ENCODE results near the gene MS4A5.
"Not testable (repeated sequence)": the region's sequence is repeated elsewhere in the genome, so short reads cannot be mapped to it uniquely, and the experiment has no call there.

MS4A5 gene, protein sequence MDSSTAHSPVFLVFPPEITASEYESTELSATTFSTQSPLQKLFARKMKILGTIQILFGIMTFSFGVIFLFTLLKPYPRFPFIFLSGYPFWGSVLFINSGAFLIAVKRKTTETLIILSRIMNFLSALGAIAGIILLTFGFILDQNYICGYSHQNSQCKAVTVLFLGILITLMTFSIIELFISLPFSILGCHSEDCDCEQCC

DNA sequence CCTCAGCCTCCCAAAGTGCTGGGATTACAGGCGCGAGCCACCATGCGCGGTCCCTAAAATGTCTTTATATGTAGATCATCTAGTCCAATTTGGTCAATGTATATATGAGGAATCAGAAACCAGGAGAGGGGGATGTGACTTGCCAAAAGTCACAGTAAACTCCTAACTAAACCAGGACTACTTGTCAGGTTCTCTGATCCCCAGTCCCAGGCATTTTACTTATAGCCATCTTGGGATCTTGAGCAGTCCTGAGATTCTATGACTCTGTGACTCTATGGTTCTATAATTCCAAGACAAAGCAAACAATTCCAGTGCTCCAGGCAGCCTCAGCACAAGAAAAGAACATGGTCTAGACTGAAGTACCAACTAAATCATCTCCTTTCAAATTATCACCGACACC lies at the start of gene MS4A5:
Gene MS4A5, plus strand, starts transcription at position 301 of the 400 bp plus-strand sequence. CDS start 103 bp downstream, outside the sequence.
- no peak for DNase-seq (ENCODE audit: low spot score)

GRCh38 chr11:60389279-60389910 lies 40.0 kb upstream of the MS4A5 start:
- no peak for DNase-seq (ENCODE audit: low spot score)

GRCh38 chr11:60390419-60390818 lies 39.0 kb upstream of the MS4A5 start:
- DNase-seq (ENCODE audit: low spot score): no peak

- no peak for DNase-seq (ENCODE audit: low spot score)
Measured at GRCh38 chr11:60392361-60392760, 37.0 kb upstream of the MS4A5 start.

GRCh38 chr11:60393016-60393415 lies 36.4 kb upstream of the MS4A5 start:
- DNase-seq (ENCODE audit: low spot score): no peak

GRCh38 chr11:60394666-60395380 lies 34.5 kb upstream of the MS4A5 start:
- DNase-seq (ENCODE audit: low spot score): no peak

DNA sequence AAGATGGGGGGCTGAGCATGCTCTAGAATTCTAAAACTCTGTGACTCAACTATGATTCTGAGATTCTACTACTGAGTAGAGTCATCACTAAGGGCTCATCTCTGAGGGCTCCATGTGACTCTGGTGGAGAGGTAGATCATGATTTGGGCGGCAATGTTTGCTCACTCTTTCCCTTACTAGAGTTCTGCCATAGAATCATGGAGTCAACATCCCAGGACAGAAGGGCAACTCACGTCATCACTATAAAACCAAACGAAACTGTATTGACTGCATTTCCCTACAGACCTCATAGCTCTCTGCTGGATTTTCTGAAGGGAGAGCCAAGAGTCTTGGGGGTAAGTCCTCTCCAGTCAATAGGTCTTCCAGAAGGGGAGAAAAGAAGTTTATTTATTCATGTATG lies 33.0 kb upstream of the MS4A5 start, which contains the start of gene MS4A14:
Gene MS4A14, plus strand, starts transcription at position 78 of the 400 bp plus-strand sequence. Its CDS starts 120 bp downstream, at position 198.
- no peak for DNase-seq (ENCODE audit: low spot score)

DNA sequence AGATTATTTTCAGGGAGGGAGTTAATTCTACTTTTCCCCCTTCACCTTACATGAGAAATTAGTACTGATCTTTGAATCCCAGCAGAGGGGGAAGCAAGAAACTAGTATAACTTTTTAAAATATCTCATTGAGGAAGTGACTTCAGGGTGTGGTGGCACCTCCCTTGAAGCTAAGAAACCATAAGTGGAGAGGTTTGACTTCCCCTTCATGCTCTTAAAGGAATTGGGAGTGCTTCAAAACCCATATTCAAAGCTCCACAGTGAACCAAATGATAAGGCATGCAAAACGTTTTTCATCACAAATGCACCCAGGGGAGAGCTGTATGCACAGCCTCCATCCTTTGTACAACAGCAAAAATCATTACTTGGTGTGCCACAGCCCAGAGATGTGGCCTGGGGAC lies 32.6 kb upstream of the MS4A5 start:
- no peak for DNase-seq (ENCODE audit: low spot score)

GRCh38 chr11:60420015-60420414 lies 9.4 kb upstream of the MS4A5 start:
- no peak for DNase-seq (ENCODE audit: low spot score)

- DNase-seq (ENCODE audit: low spot score): no peak
Measured at GRCh38 chr11:60422609-60423008, 6.8 kb upstream of the MS4A5 start.

DNA sequence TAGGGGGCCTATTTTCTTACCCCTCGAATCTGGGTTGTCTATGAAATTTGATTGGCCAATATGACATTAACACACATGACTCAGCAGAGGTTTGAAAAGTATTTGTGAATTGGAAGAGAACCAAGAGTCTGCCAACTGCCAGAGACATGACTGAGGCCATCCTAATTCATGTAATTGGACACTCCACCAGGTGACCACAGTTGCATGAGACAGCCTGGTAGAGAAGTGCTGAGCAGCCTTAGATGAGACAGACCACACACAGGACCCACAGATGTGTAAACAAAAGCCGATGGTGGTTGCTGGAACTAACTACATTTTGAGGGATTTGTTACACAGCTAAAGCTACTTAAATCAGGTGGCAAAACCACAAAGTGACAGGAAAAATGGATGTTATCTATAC lies 855 bp upstream of the MS4A5 start:
- no peak for DNase-seq (ENCODE audit: low spot score)

DNA sequence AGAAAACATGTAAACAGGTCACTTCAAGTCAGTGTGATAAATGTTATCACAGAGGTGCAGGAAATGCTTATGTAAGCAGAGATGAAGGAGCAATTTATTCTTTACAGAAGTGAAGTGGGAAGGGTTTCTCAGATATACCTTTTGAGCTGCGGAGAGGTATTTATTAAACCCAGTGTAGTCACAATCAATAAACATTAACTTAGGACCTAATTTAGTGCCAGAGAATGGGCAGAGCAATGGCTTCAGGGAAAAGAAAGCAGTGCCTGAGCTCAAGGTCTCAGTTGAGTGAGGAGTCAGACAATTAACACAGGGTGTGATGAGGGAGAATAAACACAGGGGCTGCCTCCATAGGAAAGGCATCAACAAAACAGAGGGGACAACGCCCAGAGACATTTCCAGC lies 1.9 kb downstream of the MS4A5 start:
- no peak for DNase-seq (ENCODE audit: low spot score)

- no peak for DNase-seq (ENCODE audit: low spot score)
Measured at GRCh38 chr11:60433401-60433800, 4.0 kb downstream of the MS4A5 start.

DNA sequence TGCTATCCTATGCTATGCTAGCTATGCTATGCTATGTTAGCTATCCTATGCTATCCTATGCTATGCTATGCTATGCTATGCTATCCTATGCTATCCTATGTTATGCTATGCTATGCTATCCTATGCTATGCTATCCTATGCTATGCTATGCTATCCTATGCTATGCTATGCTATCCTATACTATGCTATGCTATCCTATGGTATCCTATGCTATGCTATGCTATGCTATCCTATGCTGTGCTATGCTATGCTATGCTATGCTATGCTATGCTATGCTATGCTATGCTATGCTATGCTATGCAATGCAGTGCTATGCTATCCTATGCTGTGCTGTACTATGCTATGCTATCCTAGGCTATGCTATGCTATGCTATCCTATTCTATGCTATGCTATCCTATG lies 17.7 kb downstream of the MS4A5 start:
- no peak for DNase-seq (ENCODE audit: low spot score)

GRCh38 chr11:60447846-60448245 lies 18.5 kb downstream of the MS4A5 start:
- no peak for DNase-seq (ENCODE audit: low spot score)

DNA sequence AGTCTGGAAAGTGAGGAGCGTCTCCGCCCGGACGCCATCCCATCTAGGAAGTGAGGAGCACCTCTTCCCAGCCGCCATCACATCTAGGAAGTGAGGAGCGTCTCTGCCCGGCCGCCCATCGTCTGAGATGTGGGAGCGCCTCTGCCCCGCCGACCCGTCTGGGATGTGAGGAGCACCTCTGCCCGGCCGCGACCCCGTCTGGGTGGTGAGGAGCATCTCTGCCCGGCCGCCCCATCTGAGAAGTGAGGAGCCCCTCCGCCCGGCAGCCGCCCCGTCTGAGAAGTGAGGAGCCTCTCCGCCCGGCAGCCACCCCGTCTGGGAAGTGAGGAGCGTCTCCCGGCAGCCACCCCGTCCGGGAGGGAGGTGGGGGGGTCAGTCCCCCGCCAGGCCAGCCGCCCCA lies 21.8 kb downstream of the MS4A5 start:
- not testable (repeated sequence) for DNase-seq (ENCODE audit: low spot score)

GRCh38 chr11:60454212-60454611 lies 24.8 kb downstream of the MS4A5 start:
- DNase-seq (ENCODE audit: low spot score): no peak

- peak; percentile 27 for DNase-seq (ENCODE audit: low spot score)
Measured at GRCh38 chr11:60455531-60456042, 26.2 kb downstream of the MS4A5 start, which contains the start of gene MS4A1. MS4A1 (plus strand) TSS chr11:60455847; CDS start chr11:60462375, 6,528 bp downstream.

- no peak for DNase-seq (ENCODE audit: low spot score)
Measured at GRCh38 chr11:60457576-60457975, 28.2 kb downstream of the MS4A5 start.

DNA sequence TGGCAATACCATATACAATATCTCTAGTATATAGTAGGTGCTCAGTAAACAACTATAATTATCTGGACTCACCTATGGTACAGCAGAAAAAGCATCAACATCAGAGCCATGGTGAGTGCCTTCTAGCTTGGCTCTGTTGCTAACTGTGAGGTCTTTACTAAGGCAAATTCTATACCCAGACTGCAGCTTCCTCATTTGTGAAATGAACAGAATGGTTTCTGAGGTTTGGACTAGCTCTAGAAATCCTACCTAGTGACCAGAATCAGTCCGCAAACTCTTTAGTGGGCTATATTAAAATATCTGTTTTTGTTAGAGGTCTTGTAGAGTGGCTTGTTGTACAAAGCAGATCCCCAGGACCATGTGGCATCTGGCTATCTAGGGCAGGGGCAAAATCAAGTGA lies 30.0 kb downstream of the MS4A5 start:
- no peak for DNase-seq (ENCODE audit: low spot score)

DNA sequence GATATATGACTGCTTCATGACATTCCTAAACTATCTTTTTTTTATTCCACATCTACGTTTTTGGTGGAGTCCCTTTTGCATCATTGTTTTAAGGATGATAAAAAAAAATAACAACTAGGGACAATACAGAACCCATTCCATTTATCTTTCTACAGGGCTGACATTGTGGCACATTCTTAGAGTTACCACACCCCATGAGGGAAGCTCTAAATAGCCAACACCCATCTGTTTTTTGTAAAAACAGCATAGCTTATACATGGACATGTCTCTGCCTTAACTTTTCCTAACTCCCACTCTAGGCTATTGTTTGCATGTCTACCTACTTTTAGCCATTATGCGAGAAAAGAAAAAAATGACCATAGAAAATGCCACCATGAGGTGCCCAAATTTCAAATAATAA lies 39.5 kb downstream of the MS4A5 start:
- DNase-seq (ENCODE audit: low spot score): no peak

DNA sequence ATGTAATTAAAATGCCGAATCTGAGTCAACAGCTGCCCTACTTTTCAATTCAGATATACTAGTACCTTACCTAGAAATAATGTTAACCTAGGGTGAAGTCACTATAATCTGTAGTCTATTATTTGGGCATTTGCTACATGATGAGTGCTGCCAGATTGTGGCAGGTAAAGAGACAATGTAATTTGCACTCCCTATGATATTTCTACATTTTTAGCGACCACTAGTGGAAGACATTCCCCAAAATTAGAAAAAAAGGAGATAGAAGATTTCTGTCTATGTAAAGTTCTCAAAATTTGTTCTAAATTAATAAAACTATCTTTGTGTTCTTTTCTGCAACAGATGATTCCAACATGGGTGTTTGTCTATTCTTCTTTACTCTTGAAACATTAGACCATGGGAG lies 40.4 kb downstream of the MS4A5 start:
- DNase-seq (ENCODE audit: low spot score): no peak

GRCh38 chr11:60477035-60477445 lies 47.7 kb downstream of the MS4A5 start:
- DNase-seq (ENCODE audit: low spot score): no peak

Data from CD4-positive, alpha-beta T cell treated with Interleukin-2 at 100 ng/mL for 4 hours (primary cell).